ENCODE measurements around the gene SRC. TPM values are rescaled to one million over a fixed set of nuclear protein-coding genes. Genes with fewer than 3 reads are reported as not detected.

SRC gene
- total RNA-seq, 1 experiment from 2014 or later, result 42.3 TPM

- Histone ChIP-seq H3K9ac (ENCODE audit: low read length) (no peak overlapping the region), H3K9me3 (ENCODE audit: control insufficient read depth in 1 of 2, insufficient read depth in 1 of 2, low read depth in 1 of 2, low read length in 2 of 2) (no peaks in the 10 kb centered on the region), H3K4me2 (ENCODE audit: low read length) (no peak overlapping the region), H3K27me3 (ENCODE audit: insufficient read depth, low read length) (no peaks in the 10 kb centered on the region), H3K79me2 (ENCODE audit: insufficient read depth, low read length) (no peaks in the 10 kb centered on the region), H3K9me2 (ENCODE audit: insufficient read depth) (no peaks in the 10 kb centered on the region), H3K4me1 (ENCODE audit: control insufficient read depth in 1 of 2, insufficient read depth in 2 of 2, low read length in 2 of 2) (no peaks in the 10 kb centered on the region), H2AFZ (ENCODE audit: low read depth, low read length, poor library complexity, severe bottlenecking) (no peak overlapping the region), H3K4me3 (replicated peaks in 1 of 2; ENCODE audit: low read depth in 1 of 2, low read length in 2 of 2) (no peak overlapping the region), H4K20me1 (ENCODE audit: insufficient read depth) (no peaks in the 10 kb centered on the region), H3K27ac (ENCODE audit: low read depth, low read length) (no peak overlapping the region), H3K36me3 (ENCODE audit: control insufficient read depth in 1 of 2, insufficient read depth in 2 of 2, low read length in 2 of 2) (no peaks in the 10 kb centered on the region)
- DNase-seq (ENCODE audit: low read depth, low spot score) (no peak), ATAC-seq (no peak)
- BruUV-seq (replicated peaks), result no TSS peak
- ChIA-PET RAD21 (ENCODE audit: low non-redundant PET in 1 of 2, low total read pairs in 2 of 2, uncharacterized antibody in 2 of 2, unreplicated experiment in 2 of 2) (no interaction called here), CTCF (no interaction called here), POLR2A (no interaction called here)
- TF ChIP-seq MAX (IDR thresholded peaks at IDR 0.05) (no peak), ZBTB33 (IDR thresholded peaks at IDR 0.05; ENCODE audit: extremely low read depth, insufficient replicate concordance, low read length) (no peak), EZH2 (IDR thresholded peaks at IDR 0.05) (no peak), EZH2phosphoT487 (IDR thresholded peaks at IDR 0.05; ENCODE audit: borderline replicate concordance) (no peak), CTCF (IDR thresholded peaks at IDR 0.05 in 2 of 3, conservative IDR thresholded peaks at IDR 0.05 in 1 of 3; ENCODE audit: borderline replicate concordance in 1 of 3, insufficient read depth in 1 of 3, low read depth in 2 of 3, low read length in 2 of 3) (no peak), YY1 (IDR thresholded peaks at IDR 0.05; ENCODE audit: extremely low read depth, insufficient replicate concordance, low read depth, low read length) (no peak), RAD21 (IDR thresholded peaks at IDR 0.05; ENCODE audit: low read depth) (no peak), EGR1 (IDR thresholded peaks at IDR 0.05; ENCODE audit: low read depth) (no peak)
- intact Hi-C loops (cut with micrococcal nuclease), result no loop called here
Observed at GRCh38 chr20:37327748-37328147, 18.2 kb upstream of the SRC start.

Measured in HCT116 (cell line).